Endodermal cell (in vitro differentiated cells): ENCODE data around the gene UGT3A1. TPM values are rescaled to one million over a fixed set of nuclear protein-coding genes. Genes with fewer than 3 reads are reported as not detected.

Source experiments
- DNase-seq: peaks from one replicate; pipeline ENCODE4 v3.0.0-alpha.2; 2017
- H3K27ac ChIP-seq: 2 replicates; pipeline ENCODE4 v1.5.1; 2013; ENCODE audit warnings: mild to moderate bottlenecking, low read depth, low read length, moderate library complexity
- H3K27me3 ChIP-seq: 2 replicates; pipeline ENCODE4 v1.6.1; 2013; ENCODE audit warnings: mild to moderate bottlenecking, low read length, moderate library complexity; ENCODE audit not compliant: insufficient read depth, control insufficient read depth, poor library complexity, severe bottlenecking
- H3K36me3 ChIP-seq: 2 replicates; pipeline ENCODE4 v1.7.0; 2013; ENCODE audit warnings: mild to moderate bottlenecking, low read length, moderate library complexity; ENCODE audit not compliant: control insufficient read depth, insufficient read depth
- H3K4me1 ChIP-seq: one replicate; pipeline ENCODE4 v1.7.0; 2013; ENCODE audit warnings: low read length; ENCODE audit not compliant: control insufficient read depth, insufficient read depth
- H3K4me3 ChIP-seq: 2 replicates; pipeline ENCODE4 v1.5.1; 2013; ENCODE audit warnings: mild to moderate bottlenecking, low read length, moderate library complexity
- H3K9ac ChIP-seq: 2 replicates; pipeline ENCODE4 v1.6.1; 2013; ENCODE audit warnings: mild to moderate bottlenecking, low read length, moderate library complexity; ENCODE audit not compliant: poor library complexity, severe bottlenecking; ENCODE audit errors: extremely low read depth
- H3K9me3 ChIP-seq: 2 replicates; pipeline ENCODE4 v1.6.1; 2013; ENCODE audit warnings: mild to moderate bottlenecking, low read length, moderate library complexity; ENCODE audit not compliant: control insufficient read depth
- H3K27ac Mint-ChIP-seq: 2 replicates; pipeline ENCODE4 v1.8.0; 2020; ENCODE audit warnings: mixed read lengths
- H3K27me3 Mint-ChIP-seq: 2 replicates; pipeline ENCODE4 v1.8.0; 2021; ENCODE audit warnings: mild to moderate bottlenecking, mixed read lengths; ENCODE audit not compliant: insufficient read depth
- H3K36me3 Mint-ChIP-seq: 2 replicates; pipeline ENCODE4 v1.8.0; 2020; ENCODE audit warnings: low read depth, mixed read lengths
- H3K4me1 Mint-ChIP-seq: 2 replicates; pipeline ENCODE4 v1.8.0; 2020; ENCODE audit warnings: mixed read lengths
- H3K4me3 Mint-ChIP-seq: 2 replicates; pipeline ENCODE4 v1.8.0; 2020; ENCODE audit warnings: mild to moderate bottlenecking, moderate library complexity, mixed read lengths
- H3K9me3 Mint-ChIP-seq: 2 replicates; pipeline ENCODE4 v1.8.0; 2020; ENCODE audit warnings: mild to moderate bottlenecking, mixed read lengths
- WGBS, 2 experiments: methylation state at CpG; one replicate each; pipeline versions ENCODE4 v1.1.5 to v1.1.7; 2013; ENCODE audit warnings: missing lambda C conversion rate in 2 of 2, mixed read lengths in 1 of 2; ENCODE audit not compliant: insufficient coverage in 1 of 2, insufficient read length in 1 of 2; 5-methylcytosine and 5-hydroxymethylcytosine counted together
- total RNA-seq, 2 donors: library from RNA; stranded (reverse); fragmentation: NEBNext Ultra II Directional in 1 of 2; extraction: Animal tissue kit (Norgen Biotek cat#: 25700) in 1 of 2; gene quantifications; 2 replicates in 1 of 2; 3 replicates in 1 of 2; pipeline ENCODE4 v1.2.1, GENCODE V29; 2021
- TF ChIP-seq, protein P1 (sequence below): fragments of 200-600 bp; sonication (generic); conservative IDR thresholded peaks from 2 replicates; pipeline ENCODE4 v1.5.0; 2021; ENCODE audit warnings: antibody characterized with exemption, mild to moderate bottlenecking

Gene UGT3A1
- total RNA-seq, 2 donors from 2014 or later = 4.7 to 10.6 TPM

GRCh38 chr5:35908228-35908627 lies 83.0 kb downstream of the UGT3A1 start:
- Histone ChIP-seq H3K4me1 (peaks cover 13% of the 10 kb centered on the region), H3K27ac (no peak overlapping the region), H3K27me3 (no peaks in the 10 kb centered on the region), H3K9me3 (peaks cover 62% of the 10 kb centered on the region), H3K4me3 (peak overlapping the region; percentile 19), H3K9ac (no peak overlapping the region), H3K36me3 (no peaks in the 10 kb centered on the region)
- Mint-ChIP-seq H3K4me3 (no peak overlapping the region), H3K9me3 (peaks cover 47% of the 10 kb centered on the region), H3K27ac (no peak overlapping the region), H3K27me3 (peaks cover 14% of the 10 kb centered on the region), H3K4me1 (peaks cover 18% of the 10 kb centered on the region), H3K36me3 (peaks cover 8% of the 10 kb centered on the region)
- TF ChIP-seq, protein P1, sequence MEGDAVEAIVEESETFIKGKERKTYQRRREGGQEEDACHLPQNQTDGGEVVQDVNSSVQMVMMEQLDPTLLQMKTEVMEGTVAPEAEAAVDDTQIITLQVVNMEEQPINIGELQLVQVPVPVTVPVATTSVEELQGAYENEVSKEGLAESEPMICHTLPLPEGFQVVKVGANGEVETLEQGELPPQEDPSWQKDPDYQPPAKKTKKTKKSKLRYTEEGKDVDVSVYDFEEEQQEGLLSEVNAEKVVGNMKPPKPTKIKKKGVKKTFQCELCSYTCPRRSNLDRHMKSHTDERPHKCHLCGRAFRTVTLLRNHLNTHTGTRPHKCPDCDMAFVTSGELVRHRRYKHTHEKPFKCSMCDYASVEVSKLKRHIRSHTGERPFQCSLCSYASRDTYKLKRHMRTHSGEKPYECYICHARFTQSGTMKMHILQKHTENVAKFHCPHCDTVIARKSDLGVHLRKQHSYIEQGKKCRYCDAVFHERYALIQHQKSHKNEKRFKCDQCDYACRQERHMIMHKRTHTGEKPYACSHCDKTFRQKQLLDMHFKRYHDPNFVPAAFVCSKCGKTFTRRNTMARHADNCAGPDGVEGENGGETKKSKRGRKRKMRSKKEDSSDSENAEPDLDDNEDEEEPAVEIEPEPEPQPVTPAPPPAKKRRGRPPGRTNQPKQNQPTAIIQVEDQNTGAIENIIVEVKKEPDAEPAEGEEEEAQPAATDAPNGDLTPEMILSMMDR = no peak
- 57% methylated on average over 1 of the region's 1 CpG; no CpG with 5 or more reads in 1 of the 2 experiments for WGBS, 2 experiments
- no peak for DNase-seq

DNA sequence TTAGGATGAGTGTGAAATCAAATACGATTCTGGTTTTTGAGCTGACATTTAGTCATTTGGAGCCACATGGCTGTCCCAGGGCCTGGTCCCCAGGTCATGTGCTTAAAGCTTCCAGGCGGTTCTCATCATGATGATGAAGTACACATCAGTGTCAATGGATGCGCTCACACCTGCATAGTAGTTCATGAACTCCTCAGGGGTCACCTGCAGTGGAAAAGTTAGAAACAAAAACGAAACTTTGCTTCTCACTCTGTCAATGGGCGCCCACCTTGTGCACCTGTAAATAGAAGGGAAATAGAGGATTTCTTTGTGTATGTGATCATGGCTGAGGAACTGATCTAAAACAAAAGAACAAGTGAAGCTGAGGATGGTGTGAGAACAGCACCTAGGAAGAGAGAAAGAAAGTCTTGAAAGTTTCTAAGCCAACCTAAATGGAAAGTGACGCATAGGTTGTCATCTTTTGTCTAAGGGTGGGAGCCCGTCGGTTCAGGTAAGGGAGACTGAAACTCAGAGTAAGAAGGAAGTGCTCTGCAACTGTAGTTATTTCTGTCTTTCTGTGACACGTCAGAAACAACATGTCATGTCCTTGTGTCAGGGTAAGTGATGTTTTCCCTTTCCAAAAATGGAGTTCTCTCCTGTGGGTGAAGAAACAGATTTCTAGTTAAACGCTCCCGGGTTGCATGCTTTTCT lies 86.6 kb downstream of the UGT3A1 start:
- Mint-ChIP-seq H3K27ac (no peak overlapping the region), H3K4me3 (no peak overlapping the region), H3K4me1 (peaks cover 14% of the 10 kb centered on the region), H3K9me3 (peaks cover 14% of the 10 kb centered on the region), H3K27me3 (peaks cover 12% of the 10 kb centered on the region), H3K36me3 (no peaks in the 10 kb centered on the region)
- WGBS, 2 experiments = 89 to 91% methylated on average over 9 to 10 of the region's 11 CpGs
- Histone ChIP-seq H3K4me3 (no peak overlapping the region), H3K36me3 (no peaks in the 10 kb centered on the region), H3K9ac (no peak overlapping the region), H3K27me3 (no peaks in the 10 kb centered on the region), H3K9me3 (peaks cover 30% of the 10 kb centered on the region), H3K27ac (no peak overlapping the region), H3K4me1 (peaks cover 13% of the 10 kb centered on the region)
- DNase-seq = no peak
- TF ChIP-seq, protein P1 = no peak

GRCh38 chr5:35903631-35904203 lies 87.5 kb downstream of the UGT3A1 start:
- H3K27me3 Mint-ChIP-seq = peaks cover 12% of the 10 kb centered on the region
- H3K9me3 Mint-ChIP-seq = peaks cover 14% of the 10 kb centered on the region
- WGBS, 2 experiments = 90 to 95% methylated on average over 4 to 6 of the region's 6 CpGs
- DNase-seq = no peak
- no peaks in the 10 kb centered on the region for H3K27me3 ChIP-seq
- H3K4me3 Mint-ChIP-seq = no peak overlapping the region
- no peaks in the 10 kb centered on the region for H3K36me3 ChIP-seq
- H3K4me1 Mint-ChIP-seq = peaks cover 9% of the 10 kb centered on the region
- peaks cover 28% of the 10 kb centered on the region for H3K9me3 ChIP-seq
- H3K4me1 ChIP-seq = peaks cover 7% of the 10 kb centered on the region
- no peaks in the 10 kb centered on the region for H3K36me3 Mint-ChIP-seq
- no peak overlapping the region for H3K4me3 ChIP-seq
- H3K9ac ChIP-seq = no peak overlapping the region
- no peak overlapping the region for H3K27ac ChIP-seq
- TF ChIP-seq, protein P1 = no peak
- no peak overlapping the region for H3K27ac Mint-ChIP-seq
